AG04450 (cell line): ENCODE measurements around the gene RSRC1. TPM values are rescaled to one million over a fixed set of nuclear protein-coding genes. Genes with fewer than 3 reads are reported as not detected.

ENCODE experiments used
- CTCF ChIA-PET: fragments of 300-600, 350-600 bp; formaldehyde crosslinking; extraction: SDS; loops from one replicate; lab custom pipeline; 2022; ENCODE audit warnings: antibody characterized with exemption, inconsistent platforms; lab: Charles Lee
- POLR2A ChIA-PET: fragments of 350-600 bp; formaldehyde crosslinking; extraction: SDS; loops from one replicate; lab custom pipeline; 2021; ENCODE audit warnings: antibody characterized with exemption, inconsistent platforms; lab: Yijun Ruan, JAX
- DNase-seq: peaks from one replicate; pipeline ENCODE4 v3.0.0-alpha.2; 2011; ENCODE audit warnings: low read depth, low spot score
- H3K27ac ChIP-seq: one replicate; pipeline ENCODE4 v1.5.1; 2012; ENCODE audit warnings: low read depth, low read length, control low read depth
- H3K27me3 ChIP-seq: one replicate; pipeline ENCODE4 v1.6.0; 2012; ENCODE audit warnings: low read length; ENCODE audit not compliant: control insufficient read depth, insufficient read depth
- H3K4me3 ChIP-seq: 2 replicates; pipeline ENCODE4 v1.5.1; 2011; ENCODE audit warnings: mild to moderate bottlenecking, low read depth, low read length, control low read depth
- H3K9me3 ChIP-seq: 2 replicates; pipeline ENCODE4 v1.5.1; 2012; ENCODE audit warnings: low read length; ENCODE audit not compliant: control insufficient read depth, insufficient read depth
- polyA plus RNA-seq: library from polyadenylated mRNA; depleted of rRNA; stranded (reverse); fragments of >200 nt; gene quantifications from 2 replicates; pipeline ENCODE4 v1.2.3, GENCODE V29; 2011
- TF ChIP-seq, protein P1 (sequence below): IDR thresholded peaks from 2 replicates; pipeline ENCODE4 v1.5.1; 2011; ENCODE audit warnings: low read depth, low read length, control low read depth, inconsistent platforms

Gene RSRC1
- polyA plus RNA-seq, 1 experiment: 6.7 TPM

- no peak for DNase-seq
- POLR2A ChIA-PET: no interaction called here
- Histone ChIP-seq H3K4me3 (no peak overlapping the region), H3K27me3 (no peaks in the 10 kb centered on the region), H3K9me3 (no peaks in the 10 kb centered on the region), H3K27ac (no peak overlapping the region)
- CTCF ChIA-PET: no interaction called here
- TF ChIP-seq, protein P1, sequence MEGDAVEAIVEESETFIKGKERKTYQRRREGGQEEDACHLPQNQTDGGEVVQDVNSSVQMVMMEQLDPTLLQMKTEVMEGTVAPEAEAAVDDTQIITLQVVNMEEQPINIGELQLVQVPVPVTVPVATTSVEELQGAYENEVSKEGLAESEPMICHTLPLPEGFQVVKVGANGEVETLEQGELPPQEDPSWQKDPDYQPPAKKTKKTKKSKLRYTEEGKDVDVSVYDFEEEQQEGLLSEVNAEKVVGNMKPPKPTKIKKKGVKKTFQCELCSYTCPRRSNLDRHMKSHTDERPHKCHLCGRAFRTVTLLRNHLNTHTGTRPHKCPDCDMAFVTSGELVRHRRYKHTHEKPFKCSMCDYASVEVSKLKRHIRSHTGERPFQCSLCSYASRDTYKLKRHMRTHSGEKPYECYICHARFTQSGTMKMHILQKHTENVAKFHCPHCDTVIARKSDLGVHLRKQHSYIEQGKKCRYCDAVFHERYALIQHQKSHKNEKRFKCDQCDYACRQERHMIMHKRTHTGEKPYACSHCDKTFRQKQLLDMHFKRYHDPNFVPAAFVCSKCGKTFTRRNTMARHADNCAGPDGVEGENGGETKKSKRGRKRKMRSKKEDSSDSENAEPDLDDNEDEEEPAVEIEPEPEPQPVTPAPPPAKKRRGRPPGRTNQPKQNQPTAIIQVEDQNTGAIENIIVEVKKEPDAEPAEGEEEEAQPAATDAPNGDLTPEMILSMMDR: no peak
These were observed 168.3 kb downstream of the RSRC1 start for GRCh38 chr3:158278187-158278586.

- POLR2A ChIA-PET: no interaction called here
- TF ChIP-seq, protein P1: no peak
- Histone ChIP-seq H3K9me3 (no peaks in the 10 kb centered on the region), H3K27ac (no peak overlapping the region), H3K4me3 (no peak overlapping the region), H3K27me3 (no peaks in the 10 kb centered on the region)
- CTCF ChIA-PET: interaction anchor here (1.2 kb wide), 1 partner anchor 9 kb away, joined by 3 read pairs; no protein-coding TSS in a partner anchor
- no peak for DNase-seq
These were observed 169.7 kb downstream of the RSRC1 start for GRCh38 chr3:158279609-158280008.

DNA sequence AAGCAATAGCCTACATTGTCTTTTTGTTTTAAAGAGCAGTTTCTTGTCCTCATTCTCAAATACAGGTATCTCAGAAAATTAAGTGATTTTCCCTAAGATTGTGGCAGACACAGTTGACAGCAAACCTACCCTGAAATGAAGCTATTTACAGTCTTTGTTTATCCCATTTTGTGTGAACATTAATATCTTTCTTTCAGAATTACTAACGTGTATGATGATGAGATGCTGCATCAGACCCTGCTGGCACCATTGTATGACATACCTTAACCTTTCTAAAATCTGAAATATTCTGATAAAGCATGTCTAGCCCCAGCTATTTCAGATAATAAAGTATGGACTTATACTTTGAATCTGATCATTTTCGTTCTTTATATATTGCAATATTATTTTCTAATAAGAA is 185.9 kb downstream of the RSRC1 start:
- CTCF ChIA-PET: no interaction called here
- no peak overlapping the region for H3K4me3 ChIP-seq
- no peaks in the 10 kb centered on the region for H3K9me3 ChIP-seq
- POLR2A ChIA-PET: no interaction called here
- TF ChIP-seq, protein P1: no peak
- no peak for DNase-seq
- no peaks in the 10 kb centered on the region for H3K27me3 ChIP-seq
- H3K27ac ChIP-seq: no peak overlapping the region

GRCh38 chr3:158297940-158298339 is 188.1 kb downstream of the RSRC1 start:
- CTCF ChIA-PET: interaction anchor here (0.8 kb wide), 1 partner anchor 28 kb away, joined by 3 read pairs; no protein-coding TSS in a partner anchor
- TF ChIP-seq, protein P1: no peak

GRCh38 chr3:158308236-158308928 is 198.5 kb downstream of the RSRC1 start:
- TF ChIP-seq, protein P1: no peak
- H3K4me3 ChIP-seq: no peak overlapping the region
- no peak overlapping the region for H3K27ac ChIP-seq
- H3K9me3 ChIP-seq: no peaks in the 10 kb centered on the region
- ChIA-PET CTCF (no interaction called here), POLR2A (no interaction called here)
- no peak for DNase-seq
- no peaks in the 10 kb centered on the region for H3K27me3 ChIP-seq

More at GRCh38 chr3:158297940-158298339, 188.1 kb downstream of the RSRC1 start:
- H3K27me3 ChIP-seq: no peaks in the 10 kb centered on the region
- H3K27ac ChIP-seq: no peak overlapping the region
- no peak overlapping the region for H3K4me3 ChIP-seq
- H3K9me3 ChIP-seq: no peaks in the 10 kb centered on the region
- DNase-seq: no peak
- POLR2A ChIA-PET: no interaction called here
